Measurements from ENCODE around the gene COL21A1. TPM values are rescaled to one million over a fixed set of nuclear protein-coding genes. Genes with fewer than 3 reads are reported as not detected.

Gene COL21A1
- total RNA-seq, 1 experiment from 2014 or later = 1.8 TPM

GRCh38 chr6:56244528-56245253 lies 2.7 kb downstream of the COL21A1 start:
- Histone ChIP-seq H4K91ac (ENCODE audit: insufficient read length, low read depth, low read length) (no peak overlapping the region), H3T11ph (ENCODE audit: low read length) (no peak overlapping the region), H3K4ac (ENCODE audit: low read depth, low read length) (no peak overlapping the region), H3K56ac (ENCODE audit: insufficient read length, low read depth, low read length) (no peak overlapping the region), H3K4me2 (ENCODE audit: insufficient read depth, insufficient read length, low read length) (no peak overlapping the region), H3K9me3 (ENCODE audit: control insufficient read depth, low read depth, low read length) (no peaks in the 10 kb centered on the region), H3K14ac (ENCODE audit: insufficient read depth, low read length) (no peak overlapping the region), H4K20me1 (ENCODE audit: control insufficient read depth, insufficient read depth, insufficient read length) (no peaks in the 10 kb centered on the region), H2BK12ac (ENCODE audit: insufficient read length, low read depth, low read length) (no peak overlapping the region), H2BK20ac (ENCODE audit: low read depth, low read length, poor library complexity, severe bottlenecking) (no peak overlapping the region), H2BK120ac (ENCODE audit: low read depth, low read length, poor library complexity, severe bottlenecking) (no peak overlapping the region), H2AFZ (ENCODE audit: low read length) (no peak overlapping the region), H4K5ac (ENCODE audit: insufficient read length, low read depth, low read length) (no peak overlapping the region), H3K79me2 (ENCODE audit: insufficient read depth, low read length) (no peaks in the 10 kb centered on the region), H3K23ac (ENCODE audit: insufficient read length, low read depth, low read length) (no peak overlapping the region), H3K27ac (ENCODE audit: insufficient read length, low read depth, low read length) (no peak overlapping the region), H4K8ac (replicated peaks; ENCODE audit: insufficient read length, low read depth, low read length) (no peak overlapping the region), H3K18ac (ENCODE audit: insufficient read length, low read depth, low read length) (no peak overlapping the region), H3K27me3 (ENCODE audit: insufficient read depth, low read length) (no peaks in the 10 kb centered on the region), H3K79me1 (ENCODE audit: insufficient read depth, low read depth, low read length, poor library complexity, severe bottlenecking) (no peaks in the 10 kb centered on the region), H3K9ac (ENCODE audit: extremely low read depth, insufficient read length, low read length) (no peak overlapping the region), H3K23me2 (ENCODE audit: insufficient read length, low read depth, low read length, poor library complexity, severe bottlenecking) (peaks cover 13% of the 10 kb centered on the region), H2BK5ac (ENCODE audit: insufficient read length, low read length) (no peak overlapping the region), H2BK15ac (ENCODE audit: low read depth, low read length) (no peak overlapping the region), H3K4me1 (ENCODE audit: insufficient read depth, low read length) (peaks cover 8% of the 10 kb centered on the region), H2AK5ac (ENCODE audit: insufficient read length, low read length) (no peak overlapping the region)
- Mint-ChIP-seq H3K9me3 (no peaks in the 10 kb centered on the region), H3K4me1 (peaks cover 30 to 33% of the 10 kb centered on the region in 2 experiments), H3K36me3 (ENCODE audit: insufficient read depth in 1 of 3, low read depth in 3 of 3) (no peaks in the 10 kb centered on the region; a peak in 1 of 7 replicates), H3K4me3 (no peak overlapping the region), H3K27me3 (ENCODE audit: low read depth) (peaks cover 15% of the 10 kb centered on the region), H3K27ac (no peak overlapping the region; a peak in 1 of 7 replicates)
- DNase-seq = no peak
- no CpG with 5 or more reads among the region's 3 CpGs for WGBS (ENCODE audit: extremely low coverage, insufficient read length, low lambda C conversion rate)
- TF ChIP-seq CTCF (conservative IDR thresholded peaks at IDR 0.05) = no peak
